A549 (cell line): Measurements from ENCODE around the gene CCDC183. TPM values are rescaled to one million over a fixed set of nuclear protein-coding genes. Genes with fewer than 3 reads are reported as not detected.

Source experiments
- ATAC-seq, 2 experiments: fragments of 200-7000 bp in 1 of 2; fragments of >200 bp in 1 of 2; cut with Nextera tagmentation in 1 of 2; cut with Tn5 transposase in 1 of 2; 3 replicates each; pipeline versions ENCODE4 v1.8.0 to v1.9.1; 2018 to 2020; ENCODE audit warnings: mild to moderate bottlenecking in 1 of 2, moderate library complexity in 1 of 2
- CTCF ChIA-PET: fragments of 300-600 bp; sonication (Branson Sonifier 250); formaldehyde crosslinking; extraction: SDS; loops from one replicate; lab custom pipeline; 2021; ENCODE audit warnings: antibody characterized with exemption, inconsistent platforms; lab: Yijun Ruan, JAX
- POLR2A ChIA-PET: fragments of 350-600 bp; formaldehyde crosslinking; extraction: SDS; loops from one replicate; lab custom pipeline; 2021; ENCODE audit warnings: antibody characterized with exemption, inconsistent platforms; lab: Yijun Ruan, JAX
- DNase-seq, 2 experiments: peaks; one replicate each; pipeline versions ENCODE4 v3.0.0 to v3.0.0-alpha.2; 2011 to 2016; ENCODE audit warnings: low read depth in 1 of 2, low spot score in 1 of 2
- FAIRE-seq: peaks from 2 replicates; lab custom pipeline; 2011; peaks lifted over from hg19 to GRCh38; lab: Jason Lieb, UNC
- H3K27ac ChIP-seq, 2 experiments: fragments of >200 bp; sonication (Bioruptor Twin); formaldehyde crosslinking; 3 replicates each; pipeline ENCODE4 v1.5.1; 2016 to 2017
- H3K4me1 ChIP-seq: fragments of >200 bp; sonication (Bioruptor Twin); formaldehyde crosslinking; 3 replicates; pipeline ENCODE4 v1.6.1; 2016
- H3K4me2 ChIP-seq: fragments of >200 bp; sonication (Bioruptor Twin); formaldehyde crosslinking; 3 replicates; pipeline ENCODE4 v1.6.1; 2016
- H3K4me3 ChIP-seq: fragments of >200 bp; sonication (Bioruptor Twin); formaldehyde crosslinking; 3 replicates; pipeline ENCODE4 v1.5.1; 2016
- H3K9me3 ChIP-seq: fragments of >200 bp; sonication (Bioruptor Twin); formaldehyde crosslinking; 3 replicates; pipeline ENCODE4 v1.6.1; 2016
- ATOH8 ChIP-seq: fragments of 250-450 bp; sonication (Bioruptor Pico); IDR thresholded peaks from 2 replicates; pipeline ENCODE4 v1.5.0; 2020; ENCODE audit warnings: low read depth, mild to moderate bottlenecking, moderate library complexity
- CBX2 ChIP-seq: fragments of 200-600 bp; sonication (generic); IDR thresholded peaks from 2 replicates; pipeline ENCODE4 v1.6.1; 2016; ENCODE audit warnings: low read depth, mild to moderate bottlenecking, borderline replicate concordance
- CHD2 ChIP-seq: fragments of 150-350 bp; IDR thresholded peaks from 2 replicates; pipeline ENCODE4 v1.6.1; 2014; ENCODE audit warnings: low read length; ENCODE audit not compliant: partially characterized antibody
- EHMT2 ChIP-seq: fragments of 200-600 bp; sonication (generic); IDR thresholded peaks from 2 replicates; pipeline ENCODE4 v1.6.1; 2016; ENCODE audit warnings: antibody characterized with exemption, low read depth, mild to moderate bottlenecking, moderate library complexity
- ESRRA ChIP-seq: fragments of 150-350 bp; IDR thresholded peaks from 2 replicates; pipeline ENCODE4 v1.6.1; 2014; ENCODE audit warnings: mild to moderate bottlenecking, low read length, borderline replicate concordance
- FOSB ChIP-seq: fragments of 250-450 bp; sonication (Bioruptor Pico); IDR thresholded peaks from 2 replicates; pipeline ENCODE4 v1.5.0; 2020; ENCODE audit warnings: mild to moderate bottlenecking, moderate library complexity
- HOXB13 ChIP-seq: fragments of 250-450 bp; sonication (Bioruptor Pico); IDR thresholded peaks from 2 replicates; pipeline ENCODE4 v1.5.0; 2020; ENCODE audit warnings: low read depth, mild to moderate bottlenecking, moderate library complexity
- MAX ChIP-seq: IDR thresholded peaks from 2 replicates; pipeline ENCODE4 v1.6.1; 2012
- MYC ChIP-seq: IDR thresholded peaks from 2 replicates; pipeline ENCODE4 v1.6.1; 2012; ENCODE audit warnings: mild to moderate bottlenecking, inconsistent platforms, low read length, improper control_type of control experiment, borderline replicate concordance
- NFE2L2 ChIP-seq: fragments of 150-350 bp; conservative IDR thresholded peaks from 2 replicates; pipeline ENCODE4 v1.6.1; 2014; ENCODE audit warnings: low read length
- NPAS2 ChIP-seq: fragments of 250-450 bp; sonication (Bioruptor Pico); IDR thresholded peaks from 2 replicates; pipeline ENCODE4 v1.8.0; 2022; ENCODE audit warnings: mild to moderate bottlenecking, moderate library complexity, borderline replicate concordance
- RAD21 ChIP-seq, 2 experiments: fragments of >200 bp in 1 of 2; sonication (Bioruptor Twin) in 1 of 2; formaldehyde crosslinking in 1 of 2; IDR thresholded peaks in 1 of 2; conservative IDR thresholded peaks in 1 of 2; 2 replicates in 1 of 2; 3 replicates in 1 of 2; pipeline ENCODE4 v1.6.1; 2012 to 2018; ENCODE audit warnings: inconsistent platforms in 1 of 2
- RARB ChIP-seq: fragments of 250-450 bp; sonication (Bioruptor Pico); IDR thresholded peaks from 2 replicates; pipeline ENCODE4 v1.8.0; 2021; ENCODE audit warnings: mild to moderate bottlenecking, moderate library complexity
- RFX5 ChIP-seq: fragments of 450-650 bp; IDR thresholded peaks from 2 replicates; pipeline ENCODE4 v1.7.1; 2014; ENCODE audit warnings: antibody characterized with exemption, mild to moderate bottlenecking, moderate library complexity
- TP53 ChIP-seq: fragments of 250-450 bp; sonication (Bioruptor Pico); IDR thresholded peaks from 2 replicates; pipeline ENCODE4 v1.5.0; 2021; ENCODE audit warnings: mild to moderate bottlenecking, moderate library complexity
- WGBS: methylation state at CpG from one replicate; pipeline ENCODE4 v1.1.6; 2017; ENCODE audit errors: missing lambda C conversion rate; 5-methylcytosine and 5-hydroxymethylcytosine counted together
- polyA plus RNA-seq, 4 experiments: library from polyadenylated mRNA; depleted of rRNA in 3 of 4; stranded (reverse); fragments of >200 nt; fragmentation: RNase III in 1 of 4; extraction: RNeasy Plus Mini Kit Qiagen cat#74134 plus additional on column Dnase treatment in 1 of 4; gene quantifications; 2 replicates in 3 of 4; 3 replicates in 1 of 4; pipeline ENCODE4 v1.2.3, GENCODE V29; 2011 to 2017

The CCDC183 gene
- polyA plus RNA-seq, 2 of the 4 experiments (the other 2 are of a cell fraction) = 0.90 to 1.4 TPM

DNA sequence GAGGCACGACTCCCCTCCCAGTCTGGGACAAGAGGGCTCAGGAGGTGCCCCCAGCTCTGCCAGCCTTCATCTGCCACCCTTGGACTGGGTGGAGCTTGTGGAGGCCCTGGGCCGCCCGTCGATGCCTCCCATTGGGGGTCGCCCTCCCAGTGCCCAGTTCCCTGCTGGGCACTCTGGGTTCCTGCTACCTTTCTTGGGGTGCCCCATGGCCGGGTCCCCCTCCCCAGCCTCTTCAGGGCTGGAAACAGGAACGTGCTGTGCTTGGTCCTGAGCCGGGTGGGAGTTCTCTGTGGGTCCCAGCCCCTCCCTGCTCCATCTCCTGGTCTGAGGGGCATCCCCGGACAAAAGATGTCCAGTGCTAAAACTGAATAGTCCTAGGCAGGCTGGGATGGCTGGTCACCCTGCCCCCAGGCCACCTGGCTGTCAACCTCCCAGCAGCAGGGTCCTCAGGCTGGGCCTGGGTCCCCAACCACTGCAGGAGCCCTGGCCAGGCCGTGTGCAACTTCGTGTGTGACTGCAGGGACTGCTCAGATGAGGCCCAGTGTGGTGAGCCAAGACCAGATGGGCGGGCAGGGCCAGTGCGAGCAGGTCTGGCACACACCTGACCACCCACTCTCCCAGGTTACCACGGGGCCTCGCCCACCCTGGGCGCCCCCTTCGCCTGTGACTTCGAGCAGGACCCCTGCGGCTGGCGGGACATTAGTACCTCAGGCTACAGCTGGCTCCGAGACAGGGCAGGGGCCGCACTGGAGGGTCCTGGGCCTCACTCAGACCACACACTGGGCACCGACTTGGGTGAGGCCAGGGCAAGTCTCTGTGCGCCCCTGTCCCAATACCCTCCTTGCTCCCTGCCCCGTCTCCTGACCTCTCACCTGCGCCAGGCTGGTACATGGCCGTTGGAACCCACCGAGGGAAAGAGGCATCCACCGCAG, 56.8 kb downstream of the CCDC183 start:
- ChIA-PET CTCF (interaction anchor here (0.7 to 2.3 kb wide), 6 partner anchors 8 to 95 kb away, joined by 3 to 8 read pairs (median 6); partner anchors contain the start of gene AJM1), POLR2A (no interaction called here)
- Histone ChIP-seq H3K4me1 (peaks cover 56% of the 10 kb centered on the region), H3K9me3 (no peaks in the 10 kb centered on the region), H3K27ac (peak overlapping the region in 1 of 2 experiments; percentile 97; a peak in 1 of 6 replicates), H3K4me3 (no peak overlapping the region), H3K4me2 (no peak overlapping the region)
- DNase-seq (no peak), ATAC-seq (no peak), FAIRE-seq (no peak)
- no peak for TF ChIP-seq RFX5
- TF ChIP-seq NFE2L2 = no peak
- no peak for TF ChIP-seq HOXB13 (CRISPR knock-in tag)
- TF ChIP-seq RARB = no peak
- TF ChIP-seq CHD2 = no peak
- no peak for TF ChIP-seq TP53
- TF ChIP-seq CBX2 = no peak
- TF ChIP-seq EHMT2 = no peak
- WGBS = 89% methylated on average over 25 of the region's 29 CpGs

GRCh38 chr9:136853596-136854112, 57.5 kb downstream of the CCDC183 start:
- H3K27ac ChIP-seq = peak overlapping the region in 1 of 2 experiments; percentile 51; a peak in 2 of 6 replicates
- ATAC-seq (no peak), FAIRE-seq (no peak), DNase-seq (no peak)
- H3K9me3 ChIP-seq = no peaks in the 10 kb centered on the region
- POLR2A ChIA-PET = interaction anchor here (0.6 kb wide), 1 partner anchor 31 kb away, joined by 3 read pairs; no protein-coding TSS in a partner anchor
- peaks cover 64% of the 10 kb centered on the region for H3K4me1 ChIP-seq
- TF ChIP-seq ATOH8 (CRISPR knock-in tag) (no peak), RAD21 (conservative IDR thresholded peaks at IDR 0.05 in 1 of 2, IDR thresholded peaks at IDR 0.05 in 1 of 2) (peak in 1 of 2 experiments; percentile 29; a peak in 1 of 5 replicates), EHMT2 (no peak)
- no peak overlapping the region for H3K4me2 ChIP-seq
- CTCF ChIA-PET = interaction anchor here (0.7 to 2.3 kb wide), 6 partner anchors 9 to 94 kb away, joined by 3 to 8 read pairs (median 4); partner anchors contain the start of gene AJM1
- WGBS = 88% methylated on average over 7 of the region's 18 CpGs
- H3K4me3 ChIP-seq = no peak overlapping the region

GRCh38 chr9:136854113-136854841, 58.1 kb downstream of the CCDC183 start:
- H3K9me3 ChIP-seq = no peaks in the 10 kb centered on the region
- H3K4me3 ChIP-seq = no peak overlapping the region
- no peak overlapping the region for H3K4me2 ChIP-seq
- peaks cover 70% of the 10 kb centered on the region for H3K4me1 ChIP-seq
- H3K27ac ChIP-seq = peak overlapping the region in 1 of 2 experiments; percentile 51; a peak in 2 of 6 replicates
- POLR2A ChIA-PET = interaction anchor here (0.6 kb wide), 1 partner anchor 30 kb away, joined by 3 read pairs; no protein-coding TSS in a partner anchor
- FAIRE-seq = no peak
- no peak for ATAC-seq
- DNase-seq = no peak
- CTCF ChIA-PET = interaction anchor here (1.2 to 2.3 kb wide), 5 partner anchors 8 to 71 kb away, joined by 3 to 8 read pairs (median 6); partner anchors contain the start of gene AJM1
- TF ChIP-seq FOSB (CRISPR knock-in tag) = no peak
- TF ChIP-seq NPAS2 (CRISPR knock-in tag) = no peak
- TF ChIP-seq EHMT2 = no peak
- TF ChIP-seq ATOH8 (CRISPR knock-in tag) = no peak
- TF ChIP-seq MAX = no peak
- no peak for TF ChIP-seq RFX5
- TF ChIP-seq ESRRA = no peak
- no peak for TF ChIP-seq MYC
- WGBS = 86% methylated on average over 20 of the region's 30 CpGs
